ENCODE measurements around the gene ANKRD1.

The ANKRD1 gene

DNA sequence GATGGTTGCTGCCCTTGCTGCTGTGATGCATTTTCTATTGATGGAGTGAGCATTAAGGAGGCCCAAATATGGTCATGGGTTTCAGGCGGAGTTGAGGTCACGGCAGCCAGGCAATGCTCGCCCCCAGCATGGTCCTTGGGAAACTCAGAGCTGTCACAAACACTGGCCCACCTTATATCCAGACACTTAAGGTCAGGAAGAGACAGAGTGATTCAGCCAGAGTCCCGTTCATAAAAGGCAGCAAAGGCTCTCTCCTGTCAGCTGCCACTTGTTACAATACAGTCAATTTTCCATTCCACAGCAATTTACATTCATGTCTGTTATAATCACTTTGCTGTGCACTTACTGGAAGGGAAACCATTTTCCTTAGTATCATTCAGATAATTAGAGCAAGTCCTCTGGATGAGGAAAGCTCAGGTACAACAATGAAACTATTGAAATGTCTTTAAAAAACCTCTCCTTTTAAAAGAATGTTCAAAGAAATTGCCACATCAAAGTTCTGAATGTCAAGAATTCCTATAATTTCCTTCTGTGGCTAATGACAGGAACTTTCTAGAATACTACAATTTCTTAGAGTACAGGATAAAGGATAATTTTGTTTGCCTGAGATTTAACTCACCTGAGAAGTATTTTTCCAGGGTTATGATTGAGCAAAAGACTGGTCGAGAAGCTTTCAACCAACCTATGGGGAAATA, 14.8 kb upstream of the ANKRD1 start:
- DNase-seq = no peak

DNA sequence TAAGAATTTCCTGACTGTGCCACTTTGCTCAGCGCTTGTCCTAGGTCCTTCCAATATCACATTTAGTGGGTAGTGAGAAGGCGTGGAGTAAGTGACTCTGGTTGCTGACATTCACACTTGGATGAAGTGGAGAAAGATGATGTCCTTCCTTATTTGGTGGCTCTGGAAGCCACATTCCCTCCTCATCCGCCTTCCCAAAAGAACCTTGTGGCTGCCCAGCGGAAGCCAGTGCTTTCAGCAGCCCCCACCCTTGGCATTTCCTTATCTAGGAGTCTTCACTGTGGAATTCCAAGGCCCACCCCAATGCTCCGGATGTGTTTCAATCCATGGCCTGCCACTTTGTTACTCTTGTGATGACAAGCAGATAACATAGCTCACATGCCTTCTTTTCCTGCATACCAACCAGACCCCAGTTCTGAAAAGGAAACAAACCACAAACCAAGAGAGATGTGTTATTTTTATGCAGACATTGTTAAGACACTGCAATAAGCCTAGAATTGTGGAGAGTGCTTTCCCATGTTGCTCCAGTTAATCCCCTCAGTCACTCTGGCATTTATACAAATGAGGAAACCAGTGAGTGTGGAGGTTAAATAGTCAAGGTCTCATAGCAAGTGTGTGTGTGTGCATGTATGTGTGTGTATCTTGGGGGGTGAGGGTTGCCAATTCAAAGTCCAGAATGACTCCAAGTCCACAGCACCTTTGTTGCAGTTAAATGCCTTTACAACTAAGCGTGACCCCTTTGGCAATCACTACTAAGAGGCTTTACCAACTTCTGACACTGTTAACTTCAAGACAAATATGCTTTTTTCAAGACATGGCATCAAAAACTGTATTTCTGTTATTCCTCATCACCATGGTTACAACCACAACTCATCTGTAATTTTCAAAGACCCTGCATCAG, 10.3 kb upstream of the ANKRD1 start:
- no peak for DNase-seq

DNA sequence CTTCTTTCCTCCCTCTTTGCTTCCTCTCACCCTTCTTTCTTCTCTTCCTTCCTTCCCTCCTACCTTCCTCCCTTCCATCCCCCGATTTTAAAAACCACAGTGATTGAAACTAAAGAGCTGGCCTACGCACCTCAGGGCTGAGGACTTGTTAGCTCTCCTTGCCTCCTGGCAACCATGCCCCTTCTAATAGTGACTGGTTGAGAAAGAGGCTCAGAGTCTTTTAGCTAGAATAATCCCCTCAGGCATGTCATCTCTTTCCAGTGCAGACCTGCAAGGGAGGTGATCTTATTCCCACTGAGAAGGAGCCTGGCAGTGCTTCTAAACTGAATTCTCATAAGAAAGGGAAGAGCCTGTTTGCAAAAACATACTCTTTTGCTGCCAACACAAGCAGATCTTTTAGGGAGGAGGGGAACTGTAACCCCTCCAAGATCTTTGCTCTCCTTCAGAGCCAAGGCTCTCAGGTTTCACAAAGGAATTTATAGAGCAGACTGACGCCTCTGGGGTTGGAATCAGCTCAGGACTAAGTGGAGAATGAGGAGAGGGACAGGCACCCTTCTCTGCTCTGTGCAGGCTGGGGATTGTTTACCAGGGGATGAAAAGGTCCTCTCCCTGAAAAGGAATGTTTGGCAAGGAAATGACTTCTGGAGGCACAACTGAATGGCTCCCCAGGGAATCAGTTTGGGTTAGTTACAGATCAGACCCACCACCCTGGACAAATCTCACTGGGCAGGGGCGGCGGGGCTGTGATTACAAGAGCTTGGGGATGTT, 9.4 kb upstream of the ANKRD1 start:
- DNase-seq = no peak

DNA sequence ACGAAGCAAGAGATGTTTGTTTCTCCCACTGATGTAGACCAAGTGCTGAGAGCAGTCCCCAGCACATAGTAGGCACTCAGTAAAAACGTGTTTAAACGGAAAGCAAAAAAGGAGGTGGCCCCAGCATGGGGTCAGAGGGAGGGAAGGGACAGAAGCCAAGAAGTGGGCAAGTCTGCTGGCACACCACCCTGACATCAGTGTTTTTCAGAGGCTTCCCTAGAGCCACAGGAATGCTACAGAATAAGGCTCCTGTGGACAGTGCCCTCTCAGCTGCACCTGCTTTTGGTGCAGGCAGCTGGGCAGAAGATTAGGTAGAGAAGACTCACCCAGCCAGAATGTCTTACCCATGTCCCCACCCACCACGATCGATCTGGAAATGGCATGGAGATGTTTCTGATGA, 8.3 kb upstream of the ANKRD1 start:
- no peak for DNase-seq

DNA sequence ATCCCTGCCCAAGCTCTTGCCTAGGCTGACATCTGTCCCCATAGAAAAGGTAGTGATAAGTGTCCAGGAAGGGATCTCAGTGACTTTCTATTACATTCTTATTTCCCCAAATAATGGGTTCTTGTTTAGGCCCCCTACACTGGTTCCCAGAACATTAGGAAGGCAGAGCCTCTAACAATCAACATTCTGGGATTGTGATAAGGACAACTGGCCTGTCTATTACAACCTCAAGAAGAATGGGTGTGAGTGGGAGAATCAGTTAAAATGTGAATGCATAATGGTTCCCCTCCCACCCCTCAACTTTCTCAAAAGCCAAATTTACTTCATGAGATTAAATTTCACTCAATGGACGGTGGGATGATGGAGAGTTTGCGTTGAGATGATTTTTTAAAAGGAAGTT, 6.4 kb upstream of the ANKRD1 start:
- no peak for DNase-seq

DNA sequence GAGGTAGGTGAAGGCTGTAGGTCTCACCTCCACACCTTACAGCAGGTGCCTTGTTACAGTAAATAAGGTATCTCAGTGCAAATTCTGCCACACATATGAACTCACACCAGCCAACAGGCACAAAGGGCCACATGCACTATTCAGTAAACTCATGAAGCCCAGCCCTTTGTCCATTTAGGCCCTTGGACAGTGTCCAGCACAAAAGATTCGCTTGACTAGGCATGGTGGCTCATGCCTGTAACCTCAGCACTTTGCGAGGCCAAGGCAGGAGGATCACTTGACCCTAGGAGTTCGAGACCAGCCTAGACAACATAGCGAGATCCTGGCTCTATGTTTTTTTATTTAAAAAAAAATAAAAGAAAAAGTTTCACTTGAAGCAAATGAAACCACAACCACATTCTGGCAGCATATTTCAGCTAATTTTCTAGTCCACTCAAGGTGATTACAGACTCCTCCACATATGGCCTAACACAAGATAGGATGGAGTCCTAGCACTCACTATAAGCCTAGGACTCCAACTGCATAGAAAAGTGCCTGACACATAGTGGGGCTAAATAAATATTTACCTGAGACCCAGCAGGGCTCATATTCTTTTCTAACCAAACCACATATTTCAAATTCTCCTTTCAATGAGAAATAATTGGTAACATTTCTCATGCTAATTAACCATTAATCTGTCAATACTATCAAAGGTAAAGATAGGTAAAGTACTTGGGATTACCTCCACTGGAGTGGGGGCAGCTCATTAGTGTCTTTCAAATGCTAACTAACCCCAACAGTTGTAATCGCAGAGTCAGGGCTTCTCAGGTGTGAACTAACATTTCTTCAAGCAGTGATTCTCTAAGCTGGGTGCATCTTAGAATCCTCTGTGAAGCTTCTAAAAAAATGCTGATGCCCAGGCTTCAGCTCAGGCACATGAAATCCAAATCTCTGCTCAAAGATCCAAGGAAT, 4.5 kb upstream of the ANKRD1 start:
- DNase-seq = no peak

DNA sequence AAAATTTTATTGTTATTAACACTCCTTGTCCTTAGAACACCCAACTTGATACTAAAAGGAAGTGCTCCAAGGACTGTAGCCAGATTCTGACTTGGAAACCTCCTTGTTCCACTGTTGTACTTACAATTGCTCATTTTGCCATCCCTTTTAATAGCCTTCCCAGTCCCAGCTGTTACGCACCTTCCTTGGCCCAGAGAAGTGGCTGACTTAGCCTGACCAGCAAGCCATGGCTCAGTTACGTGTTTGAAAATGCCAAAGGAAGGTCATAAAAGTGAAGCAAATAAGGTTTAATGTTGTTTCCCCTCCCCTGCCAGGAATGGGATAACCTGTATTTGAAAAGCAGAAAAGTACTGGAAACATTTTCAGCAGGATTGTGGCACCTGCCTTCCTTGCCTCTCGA, 3.7 kb upstream of the ANKRD1 start:
- no peak for DNase-seq

DNA sequence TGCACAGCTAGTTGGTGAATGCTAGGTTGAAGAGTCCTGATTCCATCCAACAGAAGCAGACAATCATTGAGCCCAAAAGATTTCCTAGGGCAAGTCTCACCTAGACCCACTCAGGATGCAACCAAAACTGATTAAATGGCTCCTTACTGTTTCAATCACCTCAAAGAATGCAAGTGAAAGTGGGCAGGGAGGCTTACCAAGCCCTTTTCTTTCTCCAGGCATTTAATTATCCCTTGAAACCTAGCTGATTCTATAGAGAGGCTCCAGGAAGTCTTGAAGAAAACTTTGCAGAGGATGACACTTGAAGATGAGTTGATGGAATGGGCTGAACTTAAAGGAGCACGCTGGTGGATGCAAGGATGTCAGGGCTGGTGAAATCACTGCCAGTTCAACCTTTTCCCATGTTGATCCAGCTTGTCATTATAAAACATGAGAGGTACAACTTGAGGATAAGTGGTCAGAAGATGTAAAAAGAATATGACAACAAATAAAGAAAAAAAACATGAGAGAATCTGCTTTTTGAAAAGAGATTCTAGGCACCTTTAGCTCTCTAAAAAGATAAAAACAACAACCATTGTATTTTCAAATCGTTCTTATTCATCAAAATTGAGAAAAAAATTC, 2.3 kb upstream of the ANKRD1 start:
- no peak for DNase-seq

DNA sequence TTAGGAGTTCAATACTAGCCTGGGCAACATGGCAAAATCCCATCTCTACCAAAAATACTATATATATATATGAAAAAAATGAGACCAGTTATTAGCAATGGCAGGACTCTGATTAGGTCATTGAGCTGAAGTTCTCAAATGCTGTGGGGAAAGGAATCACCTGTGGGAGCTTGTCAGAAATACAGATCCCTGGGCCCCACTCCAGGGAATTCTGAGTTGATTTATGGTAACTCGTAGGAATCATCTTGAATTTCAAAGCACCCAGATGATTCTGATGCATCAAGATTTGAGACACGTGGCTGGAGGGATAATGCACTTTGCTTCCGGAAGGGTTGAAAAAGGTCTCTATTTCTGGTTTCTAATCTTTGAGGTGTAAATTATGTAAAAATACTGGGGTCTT, 1.0 kb upstream of the ANKRD1 start:
- no peak for DNase-seq

DNA sequence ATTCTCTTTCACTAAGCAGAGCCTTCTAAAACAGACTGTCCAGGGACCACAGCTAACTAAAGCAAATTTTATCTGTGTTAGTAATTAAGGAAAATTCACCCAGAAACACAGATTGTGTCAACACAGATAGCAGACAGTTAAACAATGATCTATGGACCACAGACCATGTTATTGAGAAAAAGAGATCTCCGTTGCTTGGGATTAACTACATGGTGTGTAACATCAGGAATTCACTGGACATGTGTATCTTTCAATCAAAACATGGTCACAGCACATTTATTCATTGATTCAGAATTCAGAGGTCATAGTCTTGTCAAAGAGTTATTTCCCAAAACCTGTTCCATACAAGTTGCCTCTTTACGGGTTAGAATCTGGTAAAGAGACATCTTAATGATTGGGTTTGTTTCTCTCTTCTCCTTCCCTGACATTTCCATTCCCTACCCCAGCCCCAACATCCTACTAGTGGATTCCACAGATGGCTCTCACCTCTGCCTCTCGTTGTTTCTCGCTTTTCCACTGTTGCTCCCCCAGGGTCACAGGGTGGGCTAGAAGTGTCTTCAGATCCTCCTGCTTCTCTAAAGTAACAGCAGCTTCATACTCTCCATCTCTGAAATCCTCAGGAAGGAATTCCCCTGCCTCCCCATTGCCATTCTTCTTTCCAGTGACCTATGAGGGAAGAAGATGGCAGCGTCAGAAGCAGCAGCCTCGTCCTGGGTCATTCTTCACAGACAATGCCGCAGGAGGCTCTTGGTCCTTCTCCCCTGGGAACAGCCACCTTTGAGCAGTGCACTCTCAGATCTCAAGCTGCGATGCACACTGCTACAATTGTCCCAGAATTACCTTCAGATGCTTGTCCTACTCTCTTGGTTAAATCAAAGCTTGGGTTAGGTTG, 958 bp downstream of the ANKRD1 start:
- no peak for DNase-seq

DNA sequence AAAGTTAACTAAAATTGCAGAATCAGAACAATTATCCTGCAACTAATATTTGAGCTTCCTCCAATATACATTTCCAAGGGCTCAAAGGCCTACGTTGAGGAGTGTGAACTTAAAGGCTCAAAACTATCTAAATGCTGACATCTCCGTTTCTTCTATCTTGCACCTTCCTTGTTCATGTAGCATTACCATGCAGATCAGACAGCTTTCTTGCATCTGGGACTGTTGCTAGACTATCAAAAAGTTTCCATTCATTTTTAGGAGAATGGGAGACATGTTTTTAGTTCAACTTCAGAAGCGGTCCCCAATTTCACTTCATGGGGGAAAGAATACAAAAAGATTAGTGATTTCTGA, 2.9 kb downstream of the ANKRD1 start:
- DNase-seq = no peak

DNA sequence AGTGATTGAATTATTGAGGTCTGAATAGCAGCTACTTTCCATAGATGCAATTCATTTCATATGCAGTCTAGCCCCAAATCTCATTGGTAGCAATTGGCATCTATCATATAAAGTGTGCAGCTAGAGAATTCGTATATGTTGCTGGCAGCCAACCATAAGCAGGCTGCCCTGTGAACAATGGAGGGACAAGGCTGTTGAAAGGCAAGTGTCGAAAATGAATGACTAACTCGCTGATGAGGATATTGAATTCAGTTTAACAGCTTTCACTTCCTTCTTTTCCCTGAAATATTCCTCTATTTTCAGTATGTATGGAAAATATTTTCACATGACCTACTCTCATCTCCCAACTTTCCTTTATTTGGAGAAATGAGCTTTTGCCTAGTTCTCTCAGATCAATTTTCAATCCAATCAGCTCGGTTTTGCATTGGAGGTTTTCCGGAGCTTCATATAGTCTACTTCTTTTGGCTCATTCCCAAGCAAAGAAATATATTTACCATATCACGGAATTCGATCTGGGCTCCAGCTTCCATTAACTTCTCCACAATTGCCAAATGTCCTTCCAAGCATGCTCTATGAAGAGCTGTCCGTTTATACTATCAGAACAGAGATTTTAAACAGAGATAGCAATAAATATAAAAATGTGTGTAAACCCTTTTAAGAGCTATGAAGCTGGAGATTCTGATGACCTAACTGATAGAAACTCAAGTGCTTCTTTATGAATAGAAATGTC, 3.5 kb downstream of the ANKRD1 start:
- no peak for DNase-seq

DNA sequence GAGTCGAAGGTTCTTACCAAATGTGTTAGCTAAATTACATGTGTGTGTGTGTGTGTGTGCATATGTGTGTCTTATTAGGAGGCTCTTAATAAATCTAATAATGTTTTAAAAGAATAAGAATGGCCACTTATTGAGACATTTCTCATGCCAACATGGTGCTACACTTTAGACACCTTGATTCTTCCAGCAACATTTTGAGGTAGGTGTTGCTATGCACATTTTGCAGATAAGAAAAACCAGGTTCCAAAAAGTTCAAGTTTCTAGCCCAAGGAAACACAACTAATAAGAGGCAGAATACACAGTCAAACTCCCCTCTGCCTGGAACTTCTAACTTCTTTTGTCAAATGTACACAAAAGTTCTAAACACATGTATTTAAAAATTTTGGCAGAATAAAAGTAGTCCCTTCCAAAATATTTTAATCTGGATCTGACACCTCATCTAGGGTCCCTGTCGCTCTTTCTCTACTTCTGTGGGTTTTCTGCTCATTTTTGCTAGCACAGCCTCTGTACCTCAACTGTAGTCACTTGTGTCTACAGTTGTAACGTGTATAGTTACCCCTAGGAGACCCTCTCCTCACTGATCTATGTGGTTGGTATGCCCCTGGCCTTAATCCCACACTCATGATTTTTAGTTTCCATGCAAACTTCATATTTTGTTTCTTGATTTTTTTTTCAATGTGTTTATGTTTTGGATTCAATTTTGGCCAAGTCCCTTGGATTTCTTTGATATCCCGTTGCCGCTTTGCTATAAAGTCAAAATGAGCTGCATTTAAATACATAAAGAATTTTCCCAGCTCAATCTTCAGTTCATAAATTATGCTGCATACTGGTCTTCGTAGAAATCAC, 4.3 kb downstream of the ANKRD1 start:
- DNase-seq = no peak

DNA sequence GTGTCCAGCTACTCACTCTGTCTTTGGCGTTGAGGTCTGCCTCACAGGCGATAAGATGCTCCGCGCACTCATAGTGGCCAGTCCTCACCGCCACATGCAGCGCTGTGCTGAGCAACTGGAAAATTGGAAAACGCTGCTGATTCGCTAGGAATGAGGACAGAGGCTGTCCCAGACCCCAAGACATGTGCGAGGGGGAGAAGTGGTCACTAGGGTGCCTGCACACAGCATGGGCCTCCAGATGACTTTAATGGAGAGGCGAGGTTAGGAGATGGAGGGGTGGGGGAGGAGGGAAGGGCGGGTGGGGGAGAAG, 5.2 kb downstream of the ANKRD1 start:
- no peak for DNase-seq

DNA sequence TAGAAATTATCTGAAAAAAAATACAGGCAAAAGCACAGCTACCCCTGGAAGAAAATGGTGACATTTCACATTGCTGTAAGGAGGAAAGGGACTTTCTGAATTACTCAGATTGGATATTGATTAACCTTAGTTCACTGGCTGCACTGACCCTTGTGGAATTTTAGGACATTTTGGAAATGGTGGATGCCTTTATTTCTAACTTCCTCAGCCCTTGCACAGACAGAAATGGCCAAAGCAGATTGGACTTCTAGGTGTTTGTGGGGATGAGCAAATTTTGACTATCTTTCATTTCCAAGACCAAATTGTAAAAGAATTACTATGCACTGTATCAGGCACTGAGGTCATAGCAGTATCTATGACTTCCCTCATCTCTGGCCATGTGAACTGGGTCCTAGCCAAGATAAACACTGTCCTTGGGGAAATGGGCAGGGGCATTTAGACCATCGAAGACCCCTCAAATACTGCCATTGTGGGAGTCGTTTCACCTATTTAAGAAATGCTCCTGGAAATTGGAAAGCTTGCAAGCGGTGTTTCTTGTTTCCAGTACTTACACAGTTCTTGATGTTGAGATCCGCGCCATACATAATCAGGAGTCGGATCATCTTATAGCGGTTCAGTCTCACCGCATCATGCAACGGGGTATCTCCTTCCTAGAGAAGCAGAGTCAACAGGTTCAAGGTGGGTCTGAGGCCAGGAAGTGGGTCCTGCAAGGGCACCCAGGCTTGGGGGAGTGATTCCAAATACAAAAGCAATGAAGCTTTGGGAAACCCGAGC, 5.7 kb downstream of the ANKRD1 start:
- DNase-seq = no peak

DNA sequence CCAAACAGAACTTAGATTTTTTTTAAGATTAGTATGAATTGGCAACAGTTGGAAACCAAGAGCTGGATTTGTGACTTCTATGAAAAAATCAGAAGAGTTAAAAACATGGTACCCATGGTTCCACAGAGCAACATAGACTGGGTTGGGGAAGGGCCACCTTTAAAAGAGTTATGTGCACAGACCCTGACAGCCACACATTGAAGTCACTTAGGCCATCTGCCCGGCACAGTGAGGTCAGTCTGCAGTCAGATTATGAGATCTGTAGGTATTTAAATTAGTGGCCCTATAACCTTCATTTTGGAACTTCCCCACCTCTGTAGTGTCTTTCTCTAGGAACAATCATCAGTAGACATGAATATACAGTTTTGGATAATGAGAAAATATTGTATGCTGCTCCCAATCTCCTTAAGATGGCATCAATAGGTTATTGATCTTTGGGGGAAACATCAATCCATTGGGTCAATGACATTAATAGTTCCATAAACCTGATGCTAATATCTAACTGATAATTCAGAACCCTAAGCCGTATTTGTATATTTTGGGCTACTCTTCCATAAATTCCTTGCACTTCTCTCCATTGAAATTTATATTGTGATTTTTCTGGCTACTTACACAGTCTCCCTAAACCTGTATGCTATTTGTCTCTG, 7.0 kb downstream of the ANKRD1 start:
- DNase-seq = no peak

DNA sequence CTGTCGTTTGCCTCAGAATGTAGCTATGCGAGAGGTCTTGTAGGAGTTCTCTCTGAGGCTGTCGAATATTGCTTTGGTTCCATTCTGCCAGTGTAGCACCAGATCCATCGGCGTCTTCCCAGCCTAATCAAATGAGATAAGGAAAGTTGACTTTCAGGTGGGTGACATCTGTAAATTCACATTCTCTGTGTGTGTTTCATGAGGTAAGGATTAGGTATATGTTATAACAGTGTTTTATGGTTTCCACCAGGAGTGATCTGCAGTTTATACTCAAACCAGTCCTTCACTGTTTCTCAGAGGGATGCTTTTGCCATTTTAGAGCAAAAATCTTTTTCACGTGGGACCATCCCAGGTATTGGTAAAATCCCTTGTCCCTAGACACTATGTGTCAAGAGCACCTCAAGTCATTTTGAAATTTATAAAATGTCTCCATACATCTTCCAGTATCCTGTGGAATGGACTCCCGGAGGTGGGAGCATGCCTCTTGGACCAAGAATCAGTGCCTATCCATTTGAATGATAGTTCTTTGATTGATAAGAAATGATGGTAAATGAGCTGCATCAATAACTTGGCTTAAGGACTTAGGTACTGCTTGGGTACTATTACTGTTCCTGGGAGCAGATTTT, 7.9 kb downstream of the ANKRD1 start:
- no peak for DNase-seq

DNA sequence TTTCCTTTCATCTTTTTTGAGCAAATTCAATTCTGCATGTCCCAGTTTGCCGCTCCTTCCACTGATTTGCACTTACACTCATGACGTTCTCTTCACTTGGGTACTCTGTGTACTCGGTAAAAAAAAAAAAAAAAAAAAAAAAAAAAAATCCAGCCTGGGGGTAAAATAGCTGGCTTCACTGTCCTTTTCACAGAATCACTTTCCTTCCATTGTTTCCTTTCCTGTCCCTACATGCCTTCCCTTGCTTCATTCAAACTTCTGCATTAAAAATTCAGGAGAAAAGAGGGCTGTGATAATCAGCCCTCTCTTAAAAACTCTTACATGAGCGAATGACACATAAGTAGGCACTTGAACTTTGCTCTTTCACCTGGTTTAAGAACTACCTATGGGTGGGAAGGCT, 8.7 kb downstream of the ANKRD1 start:
- DNase-seq = no peak

All from activated CD4-positive, alpha-beta T cell treated with anti-CD3 and anti-CD28 coated beads, Interleukin-2, amount 50 U/mL, for 16 hours (primary cell).